Measurements from ENCODE around the gene PARVB.

Gene PARVB

DNA sequence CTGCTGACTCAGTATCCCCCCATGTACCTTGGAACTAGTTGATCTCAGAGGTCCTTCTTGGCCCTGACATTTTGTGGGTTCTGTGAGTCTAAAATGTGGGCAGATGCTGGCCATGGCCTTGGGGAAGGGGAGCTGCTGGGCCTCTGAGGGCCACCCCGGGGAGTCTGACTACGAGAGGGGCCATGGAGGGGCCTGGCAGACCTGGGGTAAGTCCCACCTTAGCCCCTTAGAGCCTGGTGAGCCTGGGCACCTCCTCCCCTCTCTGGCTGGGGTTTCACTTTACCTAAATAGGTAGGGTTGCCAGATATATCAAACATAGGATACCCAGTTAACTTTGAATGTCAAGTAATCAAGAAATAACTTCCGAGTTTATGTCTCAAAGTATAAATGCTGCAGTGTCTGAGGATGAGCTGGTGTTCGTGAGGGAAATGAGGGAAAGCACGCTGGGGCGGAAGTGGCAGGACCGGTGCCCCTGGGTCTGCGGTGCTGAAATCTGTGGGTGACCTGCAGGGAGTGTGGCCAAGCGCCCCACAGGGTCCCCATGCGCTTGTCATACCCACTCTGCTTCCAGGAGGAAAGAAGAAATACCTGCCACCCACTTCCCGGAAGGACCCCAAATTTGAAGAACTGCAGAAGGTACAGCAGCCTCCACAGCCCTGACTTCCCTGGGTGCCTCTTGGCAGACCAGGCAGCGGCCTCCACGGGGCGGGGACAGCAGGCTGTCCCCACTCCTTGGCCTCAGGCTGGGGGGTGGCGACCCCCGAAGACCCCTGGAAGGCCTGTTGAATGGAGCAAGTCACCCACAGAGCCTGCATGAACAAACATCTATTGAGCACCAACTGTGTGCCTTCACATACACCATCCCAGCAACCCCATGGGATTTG lies 161.4 kb downstream of the PARVB start:
- DNase-seq (ENCODE audit: low spot score) = no peak

- no peak for DNase-seq (ENCODE audit: low spot score)
These were observed 162.0 kb downstream of the PARVB start for GRCh38 chr22:44186121-44186510.

DNA sequence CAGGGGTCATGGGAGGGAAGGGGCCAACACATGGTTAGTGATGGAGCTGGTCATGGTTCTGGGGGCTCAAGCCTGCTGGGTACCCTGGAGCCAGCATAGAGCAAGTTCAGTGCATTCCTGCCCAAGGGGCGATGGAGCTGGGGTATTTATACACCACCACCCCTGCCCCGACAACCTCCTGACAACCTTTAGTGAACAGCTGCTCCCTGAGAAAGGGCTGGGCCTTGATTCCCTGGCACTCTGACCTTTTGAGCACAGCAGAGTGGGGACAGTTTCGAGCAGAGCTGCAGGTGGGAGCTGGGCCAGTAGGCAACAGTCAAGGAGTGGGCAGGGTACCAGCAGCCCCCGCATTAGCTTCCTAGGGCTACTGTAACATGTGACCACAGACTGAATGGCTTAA lies 162.6 kb downstream of the PARVB start:
- DNase-seq (ENCODE audit: low spot score) = no peak

GRCh38 chr22:44187652-44188230 lies 163.6 kb downstream of the PARVB start:
- no peak for DNase-seq (ENCODE audit: low spot score)

DNA sequence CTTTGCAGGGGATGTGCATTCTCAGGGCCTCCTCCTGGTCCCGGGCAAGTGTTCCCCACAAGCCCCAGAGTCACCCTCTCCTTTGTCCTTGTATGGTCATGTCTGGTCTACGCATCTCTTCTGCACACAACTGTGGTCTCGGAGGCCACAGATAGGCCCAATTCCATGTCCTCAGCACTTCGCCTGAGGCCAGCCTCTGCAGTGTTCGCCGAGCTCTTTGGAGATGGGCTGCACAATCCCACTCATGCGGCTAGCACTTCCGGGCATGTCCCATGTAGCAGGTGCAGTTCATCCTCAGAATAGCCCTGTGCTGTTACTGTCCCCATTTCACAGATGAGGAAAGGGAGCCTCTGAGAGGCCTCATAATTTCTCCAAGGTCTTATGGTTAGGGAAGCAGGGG lies 164.2 kb downstream of the PARVB start:
- DNase-seq (ENCODE audit: low spot score) = no peak

DNA sequence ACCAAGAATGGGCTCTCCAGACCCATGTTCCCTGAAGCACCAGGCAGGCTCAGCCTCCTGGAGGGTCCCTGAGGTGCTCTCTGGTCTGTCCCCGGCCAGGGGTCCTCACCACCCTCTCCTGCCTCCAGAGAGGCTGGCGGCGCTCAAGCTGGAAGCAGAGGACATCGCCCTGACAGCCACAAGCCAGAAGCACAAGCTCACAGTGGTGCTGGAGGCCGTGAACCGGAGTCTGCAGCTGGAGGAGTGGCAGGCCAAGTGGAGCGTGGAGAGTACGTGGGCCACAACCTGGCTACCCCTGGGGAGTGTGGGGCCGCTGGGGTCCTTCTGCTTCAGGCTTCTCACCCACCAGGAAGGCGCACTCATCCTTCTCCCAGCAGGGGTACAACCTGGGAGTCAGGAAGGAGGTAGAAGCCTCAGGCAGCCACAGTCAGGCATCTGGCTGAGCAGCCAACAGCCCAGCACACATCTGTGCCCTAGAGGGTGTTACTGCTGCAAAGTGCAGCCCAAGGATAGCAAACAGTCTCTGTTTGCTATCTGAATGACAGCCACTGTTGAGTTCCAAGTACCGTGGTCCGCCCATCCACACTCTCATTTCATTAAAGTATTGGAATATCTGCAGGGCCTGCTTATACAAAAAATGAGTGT lies 165.0 kb downstream of the PARVB start:
- DNase-seq (ENCODE audit: low spot score) = no peak

DNA sequence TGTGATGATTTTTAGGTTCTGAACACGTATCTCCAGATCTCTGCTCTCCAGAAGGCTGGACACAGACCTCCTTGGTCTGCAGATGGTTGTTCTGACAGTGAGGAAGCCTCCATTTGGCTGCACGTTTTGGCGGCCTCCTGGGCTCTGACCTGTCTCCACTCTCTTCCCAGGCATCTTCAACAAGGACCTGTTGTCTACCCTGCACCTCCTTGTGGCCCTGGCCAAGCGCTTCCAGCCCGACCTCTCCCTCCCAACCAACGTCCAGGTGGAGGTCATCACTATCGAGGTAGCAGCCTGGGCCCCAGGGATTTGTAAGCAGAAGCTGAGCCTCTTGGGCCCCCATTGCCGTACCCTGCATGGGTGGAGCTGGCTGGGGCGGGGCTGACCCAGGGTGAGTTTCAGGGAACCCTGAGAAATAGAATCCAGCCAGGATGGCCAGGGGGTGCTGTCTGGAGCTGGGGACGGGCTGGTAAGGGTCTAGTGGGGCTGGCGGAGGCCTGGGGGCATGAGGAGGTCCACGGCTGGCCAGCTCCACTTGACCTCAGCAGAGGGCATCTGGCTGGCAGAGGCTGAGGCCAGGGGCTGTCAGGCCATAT lies 166.4 kb downstream of the PARVB start:
- DNase-seq (ENCODE audit: low spot score) = no peak

- DNase-seq (ENCODE audit: low spot score) = no peak
These were observed 166.9 kb downstream of the PARVB start for GRCh38 chr22:44191036-44191454.

DNA sequence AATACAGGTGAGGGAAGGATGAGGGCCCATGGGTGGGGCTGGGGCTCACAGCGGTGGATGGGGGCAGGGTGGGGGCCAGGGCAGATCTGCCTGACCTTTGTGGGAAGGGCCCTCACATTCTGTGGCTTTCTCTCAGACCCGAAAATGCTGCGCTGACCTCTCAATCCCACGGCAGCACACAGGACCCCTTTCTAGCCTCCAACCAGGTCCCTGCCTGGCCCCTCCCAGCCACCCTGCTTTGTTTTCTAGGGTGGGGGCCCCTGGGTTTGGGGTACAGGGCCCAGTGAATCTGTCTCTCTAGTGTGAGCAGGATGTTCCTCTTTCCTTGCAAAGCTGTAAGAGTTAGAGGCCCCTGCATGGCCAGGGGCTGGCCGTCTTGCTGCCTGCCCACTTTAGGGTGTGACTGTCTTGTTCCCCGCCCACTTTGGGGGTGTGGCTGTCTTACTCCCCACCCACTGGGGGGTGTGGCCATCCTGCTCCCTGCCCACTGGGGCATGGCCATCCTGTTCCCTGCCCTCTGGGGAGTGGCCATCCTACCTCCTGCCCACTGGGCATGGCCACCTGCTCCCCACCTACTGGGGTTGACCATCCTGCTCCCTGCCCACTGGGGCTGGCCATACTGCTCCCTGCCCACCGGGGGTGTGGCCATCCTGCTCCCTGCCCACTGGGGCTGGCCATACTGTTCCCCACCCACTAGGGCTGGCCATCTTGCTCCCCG lies 168.2 kb downstream of the PARVB start:
- no peak for DNase-seq (ENCODE audit: low spot score)

DNA sequence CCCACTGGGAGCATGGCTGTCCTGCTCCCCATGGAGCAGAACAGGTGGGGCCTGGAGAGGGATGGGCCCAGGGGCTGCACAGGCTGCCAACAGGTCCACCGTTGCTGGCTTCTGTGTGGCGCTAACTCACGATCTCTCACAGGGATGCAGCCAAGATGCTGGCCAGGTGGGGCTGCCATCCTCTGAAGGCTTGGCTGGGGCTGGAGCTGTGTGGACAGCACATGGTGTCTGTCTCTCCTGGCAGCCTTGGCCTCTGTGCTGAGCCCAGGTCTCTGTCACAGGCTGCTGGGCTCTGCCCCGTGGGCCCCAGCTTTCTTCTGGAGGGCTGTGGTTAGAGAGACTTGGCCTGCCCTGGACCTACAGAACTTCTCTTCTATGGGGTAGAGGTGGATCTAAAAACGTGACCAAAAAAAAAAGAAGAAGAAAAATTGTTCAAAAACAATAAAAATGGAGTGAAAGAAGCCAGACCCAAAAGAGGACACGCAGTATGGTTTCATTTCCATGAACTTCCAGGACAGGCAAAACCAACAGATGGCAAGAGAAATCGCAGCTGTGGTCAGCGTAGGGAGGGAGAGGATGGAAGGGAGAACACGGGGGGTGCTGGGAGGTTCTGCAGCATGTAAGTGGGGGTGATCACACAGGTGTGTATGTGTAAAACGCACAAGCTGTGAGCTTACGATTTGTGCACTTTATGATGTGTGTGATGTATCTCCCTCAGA lies 168.9 kb downstream of the PARVB start:
- DNase-seq (ENCODE audit: low spot score) = no peak

DNA sequence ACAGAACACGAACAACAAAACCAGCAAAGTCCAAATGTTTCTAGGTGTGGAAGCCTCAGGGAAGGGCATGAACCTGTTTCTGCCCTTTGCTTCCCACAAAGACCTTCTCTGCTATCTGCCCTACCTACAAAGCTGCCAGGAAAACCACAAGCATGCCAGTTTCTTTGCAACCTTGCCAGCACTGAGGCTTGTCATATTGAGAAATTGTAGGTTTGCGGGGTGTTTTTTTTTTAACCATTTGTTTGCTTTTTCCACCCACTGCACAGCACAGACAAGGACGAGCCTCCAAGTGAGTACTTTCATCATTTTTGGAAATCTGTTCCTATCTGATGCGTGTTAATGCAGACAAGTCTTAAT lies 169.4 kb downstream of the PARVB start:
- DNase-seq (ENCODE audit: low spot score) = no peak

DNA sequence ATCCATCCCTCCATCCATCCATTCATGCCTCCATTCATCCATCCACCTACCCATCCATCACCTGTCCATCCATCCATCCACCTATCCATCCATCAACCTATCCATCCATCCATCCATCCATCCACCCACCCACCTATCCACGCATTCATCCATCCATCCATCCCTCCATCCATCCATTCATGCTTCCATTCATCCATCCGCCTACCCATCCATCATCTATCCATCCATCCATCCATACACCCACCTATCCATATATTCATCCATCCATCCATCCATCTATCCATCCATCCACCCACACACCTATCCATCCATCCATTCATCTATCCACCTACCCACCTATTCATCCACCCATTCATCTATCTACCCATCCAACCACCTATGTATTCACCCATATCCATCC lies 170.5 kb downstream of the PARVB start:
- DNase-seq (ENCODE audit: low spot score) = no peak

GRCh38 chr22:44195189-44195871 lies 171.2 kb downstream of the PARVB start:
- DNase-seq (ENCODE audit: low spot score) = no peak

- DNase-seq (ENCODE audit: low spot score) = no peak
These were observed 172.1 kb downstream of the PARVB start for GRCh38 chr22:44196241-44196640.

DNA sequence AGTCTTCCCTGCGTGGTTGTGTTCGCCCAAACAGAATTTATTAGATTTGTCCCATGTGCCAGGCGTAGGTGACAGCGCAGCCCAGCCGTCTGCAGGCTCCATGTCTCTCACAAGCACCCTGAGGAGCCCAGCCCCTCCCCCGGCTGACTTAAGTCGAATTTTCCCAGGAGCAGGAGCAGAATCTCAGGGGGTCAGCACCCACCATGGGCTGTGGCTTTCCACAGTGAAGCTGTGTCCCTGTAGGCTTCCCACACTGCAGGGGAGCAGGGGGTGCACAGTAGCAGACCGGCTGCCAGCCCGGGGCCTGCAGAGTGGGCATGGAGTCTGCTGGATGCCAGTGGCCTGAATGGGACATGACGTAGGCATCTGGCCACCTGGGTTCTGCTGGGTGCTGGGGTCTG lies 172.6 kb downstream of the PARVB start:
- no peak for DNase-seq (ENCODE audit: low spot score)

DNA sequence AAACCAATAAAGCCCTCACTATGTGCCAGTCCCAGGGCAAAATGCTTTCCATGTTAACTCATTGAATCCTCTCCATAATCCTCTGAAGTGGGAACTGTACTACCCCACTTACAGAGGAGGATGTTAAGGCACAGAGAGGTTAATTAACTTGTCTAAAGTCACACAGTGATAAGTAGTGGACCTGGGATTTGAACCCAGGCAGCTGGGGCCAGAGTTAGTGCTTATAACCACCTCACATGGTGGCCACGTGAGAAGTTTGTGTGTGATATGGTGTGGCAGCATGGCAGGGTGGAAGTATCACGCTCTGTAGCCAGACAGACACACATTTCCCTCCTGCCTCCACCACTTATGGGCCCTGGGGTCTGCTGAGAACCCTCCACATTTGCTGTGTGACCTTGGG lies 173.2 kb downstream of the PARVB start:
- no peak for DNase-seq (ENCODE audit: low spot score)

GRCh38 chr22:44199164-44199563 lies 175.1 kb downstream of the PARVB start:
- DNase-seq (ENCODE audit: low spot score) = no peak

DNA sequence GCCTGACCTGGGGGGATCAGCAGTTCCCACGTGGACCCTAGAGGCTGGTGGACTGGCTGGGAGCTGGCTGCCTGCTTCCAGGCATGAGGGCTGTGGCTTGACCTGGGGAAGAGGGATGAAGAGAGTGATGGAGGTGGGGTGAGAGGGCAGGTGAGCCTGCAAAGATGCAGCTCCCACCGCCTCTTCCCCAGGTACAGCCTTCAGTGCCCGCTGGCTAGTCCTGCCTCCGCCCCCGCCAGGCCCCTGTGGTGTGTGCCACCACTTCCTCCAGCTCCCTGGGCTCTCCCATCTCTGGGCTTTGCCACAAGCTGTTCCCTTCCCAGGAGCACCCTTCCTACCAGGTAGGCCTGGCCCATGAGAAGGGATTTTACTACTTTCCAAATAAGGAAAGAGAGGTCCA lies 175.8 kb downstream of the PARVB start:
- DNase-seq (ENCODE audit: low spot score) = no peak

GRCh38 chr22:44200451-44200850 lies 176.3 kb downstream of the PARVB start:
- DNase-seq (ENCODE audit: low spot score) = no peak

GRCh38 chr22:44200855-44201550 lies 176.9 kb downstream of the PARVB start:
- DNase-seq (ENCODE audit: low spot score) = no peak
